Umbilical cord (tissue), 2 donors: ENCODE results near the gene DNAH10. TPM values are rescaled to one million over a fixed set of nuclear protein-coding genes. Genes with fewer than 3 reads are reported as not detected.
A peak's percentile ranks its signal among the peaks of the same experiment; 100 is the strongest.
"Not testable (repeated sequence)": the region's sequence is repeated elsewhere in the genome, so short reads cannot be mapped to it uniquely, and the experiment has no call there.

Source experiments
- DNase-seq: peaks from one replicate; pipeline ENCODE4 v3.0.0-alpha.2; 2015; ENCODE audit warnings: low spot score
- total RNA-seq: library from RNA; depleted of rRNA; stranded (reverse); fragments of >200 nt; gene quantifications from one replicate; pipeline ENCODE4 v1.2.3, GENCODE V29; 2014; ENCODE audit warnings: low replicate concordance; ENCODE audit not compliant: insufficient read depth

Gene DNAH10
- total RNA-seq, 1 donor from 2014 or later: 0.72 TPM

GRCh38 chr12:123789422-123789821, 27.3 kb downstream of the DNAH10 start:
- not testable (repeated sequence) for DNase-seq

DNA sequence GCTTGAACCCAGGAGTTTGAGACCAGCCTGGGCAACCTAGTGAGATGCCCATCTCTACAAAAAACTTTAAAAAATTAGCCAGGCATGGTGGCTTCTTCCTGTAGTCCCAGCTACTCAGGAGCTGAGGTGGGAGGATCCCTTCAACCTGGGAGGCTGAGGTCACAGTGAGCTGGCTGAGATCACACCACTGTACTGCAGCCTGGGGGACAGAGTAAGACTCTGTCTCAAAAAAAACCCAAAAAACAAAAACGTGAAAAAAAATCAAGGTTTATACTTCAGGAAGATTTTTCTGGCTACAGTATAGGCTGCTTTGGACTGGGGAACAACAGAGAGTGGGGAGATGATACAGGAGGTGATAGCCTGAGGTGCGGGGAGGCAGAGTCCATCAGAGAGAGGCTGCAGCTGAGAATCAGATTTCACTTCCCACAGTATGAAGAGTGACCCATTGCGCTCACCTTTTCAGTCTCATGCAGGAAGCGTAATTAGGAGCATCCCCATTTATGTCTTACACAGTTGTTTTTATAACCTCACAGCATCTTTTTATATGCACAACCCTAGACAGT, 28.9 kb downstream of the DNAH10 start:
- DNase-seq: no peak

- DNase-seq: no peak
Measured at GRCh38 chr12:123794027-123794426, 31.9 kb downstream of the DNAH10 start.

- no peak for DNase-seq
Measured at GRCh38 chr12:123798518-123798917, 36.4 kb downstream of the DNAH10 start.

DNA sequence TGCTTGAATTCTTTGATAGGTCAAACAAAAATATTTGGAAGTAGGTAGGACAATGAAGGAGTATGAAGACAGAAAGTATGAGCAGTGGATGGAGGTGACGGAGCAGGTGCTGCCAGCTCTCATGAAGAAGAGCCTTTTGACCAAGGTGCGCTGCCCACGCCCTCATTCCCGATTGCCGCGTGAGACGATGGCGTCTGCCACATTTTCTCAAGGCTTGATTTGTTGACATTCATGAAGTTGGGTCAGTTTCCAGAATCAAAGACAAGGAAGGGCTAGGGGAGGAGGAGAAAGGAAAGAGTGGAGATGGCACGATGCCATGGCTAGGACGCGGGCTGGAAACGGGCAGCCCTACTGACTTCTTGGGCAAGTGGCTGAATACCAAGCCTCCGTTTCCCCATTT, 37.1 kb downstream of the DNAH10 start:
- DNase-seq: no peak

DNA sequence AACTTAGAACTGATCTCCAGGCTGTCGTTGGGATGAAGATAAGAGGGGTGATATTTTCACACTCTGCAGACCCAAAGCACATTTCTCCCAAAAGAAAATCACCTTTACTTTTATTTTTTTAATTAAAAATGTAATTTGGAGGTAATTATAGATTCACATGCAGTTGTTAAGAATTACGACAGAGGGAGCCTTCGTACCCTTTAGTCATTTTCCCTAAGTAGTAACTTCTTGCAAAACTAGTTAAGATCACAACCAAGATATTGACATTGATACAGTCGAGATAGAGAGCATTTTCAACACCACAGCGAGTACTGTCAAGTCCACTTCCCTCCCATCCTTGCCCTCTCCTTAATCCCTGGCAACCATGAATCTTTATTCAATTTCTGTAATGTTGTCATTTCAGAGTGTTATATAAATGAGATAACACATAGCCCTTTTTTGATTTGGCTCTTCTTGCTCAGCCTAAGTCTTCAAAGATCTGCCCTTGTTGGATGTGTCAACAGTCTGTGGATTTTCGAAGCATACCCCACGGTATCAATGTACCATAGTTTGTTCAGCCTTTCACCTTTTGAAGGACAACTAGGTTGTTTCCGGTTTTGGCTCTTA, 39.6 kb downstream of the DNAH10 start:
- DNase-seq: no peak

GRCh38 chr12:123805173-123805572, 43.1 kb downstream of the DNAH10 start:
- no peak for DNase-seq

GRCh38 chr12:123807002-123807401, 44.9 kb downstream of the DNAH10 start:
- DNase-seq: no peak

DNA sequence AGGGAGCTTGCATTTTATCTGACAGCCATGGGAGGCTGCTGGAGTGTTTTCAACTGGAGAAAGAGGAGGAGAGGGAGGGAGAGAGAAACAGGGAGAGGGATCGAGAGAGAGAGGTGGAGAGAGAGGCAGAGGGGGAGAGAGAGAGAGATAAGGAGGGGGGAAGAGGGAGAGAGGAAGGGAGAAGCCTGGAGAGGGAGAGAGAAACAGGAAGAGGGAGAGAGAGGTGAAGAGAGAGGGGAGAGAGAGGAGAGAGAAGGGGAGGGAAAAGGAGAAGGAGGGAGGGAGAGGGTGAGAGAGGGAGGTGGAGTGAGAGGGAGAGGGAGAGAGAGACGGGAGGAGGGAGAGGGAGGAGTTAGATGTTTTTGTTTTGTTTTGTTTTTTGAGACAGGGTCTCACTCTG, 45.6 kb downstream of the DNAH10 start:
- DNase-seq: peak; percentile 43

DNA sequence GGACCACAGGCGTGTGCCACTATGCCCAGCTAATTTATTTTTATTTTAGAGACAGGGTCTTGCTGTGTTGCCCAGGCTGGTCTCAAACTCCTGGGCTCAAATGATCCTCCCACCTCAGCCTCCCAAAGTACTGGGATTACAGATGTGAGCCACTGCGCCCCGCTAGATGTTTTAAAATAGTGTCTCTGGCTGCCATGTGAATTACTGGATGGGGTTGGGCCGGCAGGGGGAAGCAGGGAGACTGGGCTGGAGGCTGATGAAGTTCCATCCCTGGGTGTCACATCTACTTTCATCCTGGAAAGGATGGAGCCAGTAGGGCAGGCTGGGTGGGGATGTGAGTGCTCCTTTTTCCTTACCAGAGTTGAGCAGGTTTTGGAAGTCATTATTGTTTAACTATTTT, 46.1 kb downstream of the DNAH10 start:
- no peak for DNase-seq

GRCh38 chr12:123813349-123813748, 51.2 kb downstream of the DNAH10 start:
- DNase-seq: peak; percentile 7

DNA sequence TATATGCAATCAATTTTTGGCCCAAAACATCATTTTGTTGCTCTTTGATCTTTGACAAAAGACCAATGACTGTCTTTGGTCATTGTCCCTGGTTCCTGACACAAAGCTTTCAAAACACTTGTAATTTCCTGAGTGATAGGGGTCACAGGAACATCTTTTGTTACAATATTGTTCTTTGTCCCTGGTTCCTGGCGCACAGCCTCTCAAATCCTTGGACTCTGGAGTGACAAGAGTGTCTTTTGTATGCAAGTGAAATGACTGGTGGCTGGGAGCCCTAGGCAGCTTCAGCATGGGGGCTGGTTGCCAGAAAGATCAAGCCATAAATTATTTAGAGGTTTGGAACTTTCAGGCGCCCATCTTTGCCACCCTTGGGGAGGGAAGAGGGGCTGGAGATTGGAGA, 53.9 kb downstream of the DNAH10 start:
- DNase-seq: no peak

GRCh38 chr12:123816896-123817537, 54.9 kb downstream of the DNAH10 start:
- no peak for DNase-seq

GRCh38 chr12:123822804-123823203, 60.7 kb downstream of the DNAH10 start:
- no peak for DNase-seq

DNA sequence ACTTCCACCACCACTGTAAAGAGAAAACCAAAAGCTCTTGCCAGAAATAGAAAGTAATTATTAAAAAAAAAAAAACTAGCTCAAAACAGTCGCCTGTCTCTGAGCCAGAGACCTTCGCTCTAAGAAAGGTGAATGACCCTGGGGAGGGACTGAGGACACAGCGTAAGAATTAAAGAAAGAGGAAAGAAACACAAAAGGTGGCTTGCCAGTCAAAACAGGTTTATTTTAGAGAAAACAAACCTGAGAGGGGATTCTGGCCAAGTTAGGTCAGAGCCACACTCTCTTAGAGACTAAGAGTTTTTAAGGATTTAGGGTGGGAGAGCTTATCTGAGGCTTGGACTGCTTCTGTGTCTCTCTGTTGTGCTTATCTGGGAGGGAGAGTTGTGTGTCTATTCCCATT, 66.0 kb downstream of the DNAH10 start:
- DNase-seq: no peak

- no peak for DNase-seq
Measured at GRCh38 chr12:123828854-123829547, 66.9 kb downstream of the DNAH10 start.

- no peak for DNase-seq
Measured at GRCh38 chr12:123829561-123829960, 67.5 kb downstream of the DNAH10 start.

DNA sequence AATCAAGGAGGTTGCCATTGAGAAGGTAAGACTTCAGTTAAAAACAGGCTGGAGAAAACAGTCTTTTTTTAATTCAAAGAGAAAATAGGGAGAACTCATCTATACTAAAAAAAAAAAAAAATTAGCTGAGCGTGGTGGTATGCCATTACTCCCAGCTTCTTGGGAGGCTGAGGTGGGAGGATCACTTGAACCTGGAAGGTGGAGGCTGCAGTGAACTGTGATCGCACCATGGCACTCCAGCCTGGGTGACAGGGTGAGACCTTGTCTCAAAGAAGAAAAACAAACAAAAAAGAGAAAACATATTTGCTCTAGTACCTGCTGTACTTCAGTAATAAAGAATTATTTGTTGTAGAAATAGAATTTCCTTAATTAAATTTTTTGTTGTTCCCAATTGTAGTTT, 68.6 kb downstream of the DNAH10 start:
- no peak for DNase-seq

- DNase-seq: no peak
Measured at GRCh38 chr12:123832052-123832451, 70.0 kb downstream of the DNAH10 start.

DNA sequence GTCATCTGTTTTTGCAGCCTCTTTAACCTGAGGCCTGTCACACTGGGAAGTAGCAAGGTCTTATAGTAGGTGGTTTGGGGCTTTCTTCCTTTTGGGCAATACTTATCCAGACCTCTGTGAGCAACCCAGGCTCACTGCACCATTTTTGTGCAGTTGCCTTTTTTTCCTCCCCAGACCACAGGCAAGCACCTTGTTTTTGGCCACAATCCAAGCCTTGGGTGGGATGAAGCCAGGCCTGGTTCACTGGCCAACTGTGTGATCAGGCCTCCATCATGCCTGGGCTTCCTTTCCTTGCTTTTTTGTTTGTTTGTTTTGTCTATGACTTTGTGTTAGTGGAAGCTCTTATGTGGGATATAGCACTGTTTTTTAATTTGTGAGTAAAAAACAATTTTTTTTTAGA, 71.7 kb downstream of the DNAH10 start:
- DNase-seq: no peak

GRCh38 chr12:123834845-123835244, 72.7 kb downstream of the DNAH10 start:
- no peak for DNase-seq

DNA sequence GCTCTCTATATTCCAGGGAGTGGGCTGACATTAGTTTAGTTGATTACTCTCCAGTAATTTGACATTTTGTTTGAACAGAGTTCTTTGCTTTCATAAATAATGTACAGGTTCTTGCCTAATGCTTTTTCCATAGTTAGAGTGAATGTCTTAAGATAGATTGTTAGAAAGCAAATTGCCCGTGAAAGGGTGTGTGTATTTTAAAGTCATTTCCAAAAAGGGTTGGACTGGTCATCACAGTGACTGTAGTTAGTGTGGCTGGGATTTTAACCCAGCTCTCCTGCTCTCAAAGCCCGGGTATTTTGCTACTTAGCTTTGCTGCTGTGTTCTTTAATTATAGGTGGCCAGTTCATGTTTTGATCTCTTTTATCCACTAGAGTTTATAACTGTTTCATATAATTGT, 74.2 kb downstream of the DNAH10 start:
- DNase-seq: no peak

- no peak for DNase-seq
Measured at GRCh38 chr12:123839826-123840225, 77.7 kb downstream of the DNAH10 start.
